Measurements from ENCODE around the gene CACNB4.

- TF ChIP-seq CTCF (IDR thresholded peaks at IDR 0.05 in 2 of 3, conservative IDR thresholded peaks at IDR 0.05 in 1 of 3; ENCODE audit: borderline replicate concordance in 1 of 3, insufficient read depth in 1 of 3, low read depth in 2 of 3, low read length in 2 of 3) (no peak), POLR2AphosphoS5 (IDR thresholded peaks at IDR 0.05; ENCODE audit: low read depth, low read length) (no peak), ZNF274 (IDR thresholded peaks at IDR 0.05; ENCODE audit: low read depth, low read length) (no peak)
Measured at GRCh38 chr2:151810489-151810888, 288.4 kb downstream of the CACNB4 start.

Data from HCT116 (cell line).